NT2/D1 (cell line): ENCODE data around the gene CGGBP1.

ENCODE experiments used
- SUZ12 ChIP-seq: IDR thresholded peaks from 2 replicates; pipeline ENCODE4 v1.6.1; 2011; ENCODE audit not compliant: insufficient read length, insufficient read depth; ENCODE audit errors: extremely low read depth
- YY1 ChIP-seq: IDR thresholded peaks from 2 replicates; pipeline ENCODE4 v1.6.1; 2011; ENCODE audit not compliant: insufficient read length, insufficient read depth
- ZNF274 ChIP-seq: IDR thresholded peaks from 2 replicates; pipeline ENCODE4 v1.6.1; 2011; ENCODE audit warnings: mild to moderate bottlenecking, low read depth, low read length

DNA sequence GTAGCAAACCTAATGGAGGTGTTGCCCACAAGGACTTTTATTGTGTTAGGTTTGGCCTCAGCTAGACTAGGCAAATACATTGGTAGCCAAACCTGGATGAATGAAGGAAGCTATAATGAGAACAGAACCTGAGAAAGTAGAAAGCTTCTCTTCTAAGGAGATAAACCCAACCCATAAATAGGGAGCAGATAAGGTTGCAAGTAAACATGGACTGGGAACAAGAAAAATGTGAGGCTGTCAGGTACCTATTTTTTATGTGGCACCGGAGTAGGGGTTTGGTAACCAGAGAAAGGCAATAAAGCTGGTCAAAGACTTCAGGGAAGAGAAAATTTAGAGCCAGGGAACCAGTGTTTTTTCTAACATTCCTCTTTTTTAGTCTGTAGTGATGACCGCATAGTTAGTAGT, 25.3 kb upstream of the CGGBP1 start:
- TF ChIP-seq YY1 = no peak
- TF ChIP-seq ZNF274 = no peak
- TF ChIP-seq SUZ12 = no peak
